ENCODE data around the gene NABP2.
A peak's percentile ranks its signal among the peaks of the same experiment; 100 is the strongest.

GRCh38 chr12:56266693-56267442 is 42.7 kb downstream of the NABP2 start, which contains the start of gene COQ10A:
- peak; percentile 58 for TF ChIP-seq CTCF (IDR thresholded peaks at IDR 0.05; ENCODE audit: low read depth, low read length, poor library complexity, severe bottlenecking)
- TF ChIP-seq EZH2phosphoT487 (IDR thresholded peaks at IDR 0.05; ENCODE audit: borderline replicate concordance, low read length) = no peak
